GM12878 (cell line): Measurements from ENCODE around the gene YWHAG.

Experiments
- EGR1 ChIP-seq, 2 experiments: IDR thresholded peaks; 1 replicate in 1 of 2; 2 replicates in 1 of 2; pipeline ENCODE4 v1.6.1; 2011 to 2012; ENCODE audit warnings: low read depth in 2 of 2, low read length in 2 of 2, borderline replicate concordance in 1 of 2, mild to moderate bottlenecking in 1 of 2, moderate library complexity in 1 of 2
- EZH2 ChIP-seq: IDR thresholded peaks from 2 replicates; pipeline ENCODE4 v1.6.1; 2012; ENCODE audit warnings: low read depth, mild to moderate bottlenecking, control low read depth, inconsistent platforms, low read length, borderline replicate concordance; ENCODE audit not compliant: control insufficient read depth
- TF ChIP-seq, protein P1 (sequence below): IDR thresholded peaks from 2 replicates; pipeline ENCODE4 v1.6.1; 2012; ENCODE audit warnings: low read depth, low read length, improper control_type of control experiment

DNA sequence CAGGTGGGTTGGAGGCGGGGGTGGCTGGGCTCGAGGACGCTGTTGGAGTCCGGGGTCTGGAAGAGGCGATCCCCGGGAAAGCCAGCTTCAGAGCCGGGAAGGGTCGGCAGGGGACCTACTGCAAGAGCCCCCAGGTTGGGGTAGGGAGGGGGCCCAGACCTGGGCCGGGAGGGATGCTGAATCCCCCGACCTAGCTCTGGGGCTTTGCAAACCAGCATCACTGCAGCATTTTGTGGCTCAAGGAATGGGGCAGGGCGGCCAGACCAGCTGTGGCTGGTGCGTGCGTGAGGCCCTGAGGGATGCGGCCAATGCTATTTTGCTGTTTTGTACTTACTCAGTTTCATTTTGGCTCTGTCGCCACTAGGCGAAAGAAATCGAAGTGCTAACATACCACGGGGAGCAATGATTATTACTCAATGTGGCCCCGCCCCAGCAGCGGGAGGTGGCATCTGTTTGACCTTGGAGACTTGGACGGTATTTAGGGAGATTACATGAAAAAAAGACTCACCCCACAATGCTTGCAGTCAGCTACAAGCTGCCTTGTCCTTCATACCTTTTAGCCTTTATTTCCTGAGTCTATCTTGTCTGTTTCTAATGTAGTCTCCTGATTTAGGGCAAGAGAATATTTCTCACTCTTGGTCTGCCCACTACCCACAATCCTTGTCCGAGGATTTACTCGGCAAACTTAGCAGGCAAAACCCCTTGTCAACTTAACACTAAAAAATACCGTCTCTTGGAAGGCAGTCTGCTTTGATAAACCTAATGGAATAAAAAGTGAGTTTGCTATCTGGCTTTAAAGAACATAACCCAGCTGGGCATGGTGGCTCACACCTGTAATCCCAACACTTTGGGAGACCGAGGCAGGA lies 40.1 kb downstream of the YWHAG start:
- TF ChIP-seq, protein P1, sequence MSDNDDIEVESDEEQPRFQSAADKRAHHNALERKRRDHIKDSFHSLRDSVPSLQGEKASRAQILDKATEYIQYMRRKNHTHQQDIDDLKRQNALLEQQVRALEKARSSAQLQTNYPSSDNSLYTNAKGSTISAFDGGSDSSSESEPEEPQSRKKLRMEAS, result peak; percentile 43; the same call in 1 of the 2 replicates
- TF ChIP-seq EGR1 (IDR thresholded peaks at IDR 0.05; ENCODE audit: borderline replicate concordance in 1 of 2, low read depth in 2 of 2, low read length in 2 of 2) (0 out of 3 replicates have a peak, but pooled peaks of 1 of the 2 experiments have one; percentile 12), EZH2 (no peak)
